Fibroblast of skin of back (primary cell): ENCODE data around the gene TAS1R1.

Source experiments
- DNase-seq: peaks from one replicate; pipeline ENCODE4 v3.0.0-alpha.2; 2013

The TAS1R1 gene

GRCh38 chr1:6612641-6613360, 57.7 kb downstream of the TAS1R1 start:
- no peak for DNase-seq

GRCh38 chr1:6613361-6614018, 58.4 kb downstream of the TAS1R1 start, which contains the start of gene PHF13:
Gene PHF13 (plus strand): TSS chr1:6613731. CDS start chr1:6614067, 336 bp downstream.
- DNase-seq = peak; percentile 99

- DNase-seq = peak; percentile 48
Observed at GRCh38 chr1:6614019-6614928, 59.2 kb downstream of the TAS1R1 start.

GRCh38 chr1:6614929-6615785, 60.0 kb downstream of the TAS1R1 start:
- no peak for DNase-seq

GRCh38 chr1:6619045-6619444, 63.9 kb downstream of the TAS1R1 start:
- no peak for DNase-seq

- DNase-seq = no peak
Observed at GRCh38 chr1:6621429-6622391, 66.6 kb downstream of the TAS1R1 start.

GRCh38 chr1:6622396-6623152, 67.5 kb downstream of the TAS1R1 start:
- DNase-seq = no peak

GRCh38 chr1:6623269-6623965, 68.3 kb downstream of the TAS1R1 start:
- DNase-seq = no peak

- peak; percentile 82 for DNase-seq
Observed at GRCh38 chr1:6624710-6625583, 69.8 kb downstream of the TAS1R1 start, which contains the start of gene THAP3. Gene THAP3 (plus strand): TSS chr1:6624868. CDS start chr1:6625219, 351 bp downstream.

- peak; percentile 67 for DNase-seq
Observed at GRCh38 chr1:6625584-6626149, 70.6 kb downstream of the TAS1R1 start.

- DNase-seq = no peak
Observed at GRCh38 chr1:6627031-6627430, 71.9 kb downstream of the TAS1R1 start.

GRCh38 chr1:6627841-6628545, 72.9 kb downstream of the TAS1R1 start:
- no peak for DNase-seq

- no peak for DNase-seq
Observed at GRCh38 chr1:6628971-6629479, 73.9 kb downstream of the TAS1R1 start.
